ENCODE measurements around the gene PNPT1. TPM values are rescaled to one million over a fixed set of nuclear protein-coding genes. Genes with fewer than 3 reads are reported as not detected.
"Not testable (repeated sequence)": the region's sequence is repeated elsewhere in the genome, so short reads cannot be mapped to it uniquely, and the experiment has no call there.

PNPT1 gene
- 10 to 100 TPM in 2 of 4 donors, 1 to 10 TPM in 2; 2.7 to 22.8 (median 9.1) TPM for polyA plus RNA-seq
- long read RNA-seq, donor 1, result 0 reads
- long read RNA-seq, donor 2, full-length matches to known transcripts, result 1 of 1 reads
- long read RNA-seq, donor 2, partial matches to known transcripts, result 0 of 1 reads
- long read RNA-seq, donor 2, other reads (novel, unspliced or antisense), result 0 of 1 reads
- long read RNA-seq, donor 3, partial matches to known transcripts, result 7 of 7 reads
- long read RNA-seq, donor 3, other reads (novel, unspliced or antisense), result 0 of 7 reads
- long read RNA-seq, donor 4, result 0 reads
- long read RNA-seq, donor 5, full-length matches to known transcripts, result 1 of 1 reads
- long read RNA-seq, donor 5, partial matches to known transcripts, result 0 of 1 reads
- long read RNA-seq, donor 5, other reads (novel, unspliced or antisense), result 0 of 1 reads
- long read RNA-seq, donor 6, full-length matches to known transcripts, result 4 of 9 reads
- long read RNA-seq, donor 6, partial matches to known transcripts, result 5 of 9 reads
- long read RNA-seq, donor 6, other reads (novel, unspliced or antisense), result 0 of 9 reads
- long read RNA-seq, donor 7, result 0 reads
- long read RNA-seq, donor 8, result 0 reads
- long read RNA-seq, donor 9, full-length matches to known transcripts, result 1 of 1 reads
- long read RNA-seq, donor 9, partial matches to known transcripts, result 0 of 1 reads
- long read RNA-seq, donor 9, other reads (novel, unspliced or antisense), result 0 of 1 reads
- long read RNA-seq, donor 10, full-length matches to known transcripts, result 6 of 6 reads
- long read RNA-seq, donor 10, partial matches to known transcripts, result 0 of 6 reads
- long read RNA-seq, donor 10, other reads (novel, unspliced or antisense), result 0 of 6 reads

DNA sequence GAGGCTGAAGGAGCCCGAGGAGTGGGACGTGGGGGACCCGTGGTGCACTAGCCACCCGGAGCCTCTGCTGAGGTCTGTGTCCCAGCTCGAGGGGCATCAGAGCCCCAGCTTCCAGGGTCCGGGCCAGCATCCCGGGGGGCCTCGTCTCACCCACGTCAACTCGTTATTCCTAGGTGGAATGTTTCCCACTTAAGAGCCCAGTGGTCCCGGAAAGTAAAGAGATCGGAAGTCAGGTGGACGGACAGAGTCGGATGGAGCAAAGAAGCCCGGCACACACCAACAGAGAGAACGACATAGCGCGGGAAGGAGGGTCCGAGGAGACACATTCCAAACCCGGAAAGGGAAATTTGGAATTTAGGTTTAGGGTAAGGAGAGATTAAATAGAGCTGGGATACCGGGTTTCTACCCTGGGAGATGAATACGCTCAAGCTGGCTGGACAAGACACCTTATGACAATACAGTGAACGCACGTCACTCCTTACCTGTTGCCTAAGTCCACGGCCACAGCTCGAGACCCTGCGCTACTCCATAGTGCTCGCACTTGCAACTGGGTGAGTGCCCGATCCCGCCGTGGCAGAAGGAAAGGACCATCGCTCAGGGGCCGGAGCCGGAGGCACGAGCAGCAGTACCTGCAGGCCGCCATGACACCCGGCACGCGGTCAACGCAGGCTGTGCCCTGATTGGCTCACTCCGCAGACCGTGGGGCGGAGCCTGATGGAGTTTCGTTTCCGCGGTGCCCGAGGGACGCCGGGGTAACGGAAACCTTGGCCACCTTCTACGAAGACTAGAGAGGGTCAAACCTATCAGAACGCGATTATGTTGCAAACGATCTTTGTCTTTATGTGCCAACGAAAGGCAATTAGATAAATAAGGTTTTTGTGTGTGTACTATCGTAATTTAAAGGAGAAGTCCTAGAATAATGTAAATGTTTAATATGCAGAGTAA is at the start of gene PNPT1:
PNPT1 (minus strand) TSS at position 664 of the 945 bp plus-strand sequence; CDS start at position 643, 21 bp downstream.
- WGBS, 3 donors, result 0 to 1% (median 0%) methylated on average over 56 of the region's 56 CpGs
- FAIRE-seq (no peak), DNase-seq (peak; percentile 96)
- peak within 1 kb of the TSS in 2 of 3 donors; percentile 31 to 61 for H3K27ac ChIP-seq (ENCODE audit: low read depth in 1 of 3, low read length in 2 of 3)
- no peaks in the 10 kb centered on the region for H3K27me3 ChIP-seq (ENCODE audit: control insufficient read depth in 3 of 3, insufficient read depth in 3 of 3, low read length in 3 of 3)
- no peaks in the 10 kb centered on the region for H3K9me3 ChIP-seq (ENCODE audit: control insufficient read depth in 2 of 2, insufficient read depth in 1 of 2, low read depth in 1 of 2, low read length in 1 of 2)
- peak within 1 kb of the TSS; percentile 58 to 88 (median 86) for H3K4me3 ChIP-seq (ENCODE audit: low read depth in 1 of 3, low read length in 3 of 3)
- peaks cover 0 to 1% (median 0%) of the 10 kb centered on the region in 3 donors for H3K36me3 ChIP-seq (ENCODE audit: control insufficient read depth in 3 of 3, insufficient read depth in 2 of 3, low read depth in 1 of 3, low read length in 3 of 3)
- H3K4me1 ChIP-seq (ENCODE audit: control insufficient read depth in 3 of 3, insufficient read depth in 2 of 3, low read depth in 1 of 3, low read length in 2 of 3), result peaks cover 0 to 4% (median 3%) of the 10 kb centered on the region in 3 donors

- no peaks in the 10 kb centered on the region for H3K36me3 ChIP-seq (ENCODE audit: control insufficient read depth in 3 of 3, insufficient read depth in 2 of 3, low read depth in 1 of 3, low read length in 3 of 3)
- DNase-seq (no peak), FAIRE-seq (no peak)
- no peak overlapping the region for H3K4me3 ChIP-seq (ENCODE audit: low read depth in 1 of 3, low read length in 3 of 3)
- no peak overlapping the region for H3K27ac ChIP-seq (ENCODE audit: low read depth in 1 of 3, low read length in 2 of 3)
- WGBS, 3 donors, result 77 to 87% (median 86%) methylated on average over 3 of the region's 3 CpGs
- no peaks in the 10 kb centered on the region for H3K4me1 ChIP-seq (ENCODE audit: control insufficient read depth in 3 of 3, insufficient read depth in 2 of 3, low read depth in 1 of 3, low read length in 2 of 3)
- H3K27me3 ChIP-seq (ENCODE audit: control insufficient read depth in 3 of 3, insufficient read depth in 3 of 3, low read length in 3 of 3), result no peaks in the 10 kb centered on the region
- H3K9me3 ChIP-seq (ENCODE audit: control insufficient read depth in 2 of 2, insufficient read depth in 1 of 2, low read depth in 1 of 2, low read length in 1 of 2), result no peaks in the 10 kb centered on the region
These were observed 49.4 kb upstream of the PNPT1 start for GRCh38 chr2:55742996-55743395.

GRCh38 chr2:55736019-55736536 is 42.4 kb upstream of the PNPT1 start:
- not testable (repeated sequence) for H3K4me3 ChIP-seq (ENCODE audit: low read depth in 1 of 3, low read length in 3 of 3); H3K9me3 ChIP-seq (ENCODE audit: control insufficient read depth in 2 of 2, insufficient read depth in 1 of 2, low read depth in 1 of 2, low read length in 1 of 2); FAIRE-seq; H3K4me1 ChIP-seq (ENCODE audit: control insufficient read depth in 3 of 3, insufficient read depth in 2 of 3, low read depth in 1 of 3, low read length in 2 of 3); DNase-seq; H3K27me3 ChIP-seq (ENCODE audit: control insufficient read depth in 3 of 3, insufficient read depth in 3 of 3, low read length in 3 of 3); H3K27ac ChIP-seq (ENCODE audit: low read depth in 1 of 3, low read length in 2 of 3); H3K36me3 ChIP-seq (ENCODE audit: control insufficient read depth in 3 of 3, insufficient read depth in 2 of 3, low read depth in 1 of 3, low read length in 3 of 3)
- 78 to 87% (median 87%) methylated on average over 5 of the region's 5 CpGs for WGBS, 3 donors

- FAIRE-seq (no peak), DNase-seq (no peak)
- Histone ChIP-seq H3K9me3 (ENCODE audit: control insufficient read depth in 2 of 2, insufficient read depth in 1 of 2, low read depth in 1 of 2, low read length in 1 of 2) (no peaks in the 10 kb centered on the region), H3K27ac (ENCODE audit: low read depth in 1 of 3, low read length in 2 of 3) (no peak overlapping the region), H3K27me3 (ENCODE audit: control insufficient read depth in 3 of 3, insufficient read depth in 3 of 3, low read length in 3 of 3) (no peaks in the 10 kb centered on the region), H3K36me3 (ENCODE audit: control insufficient read depth in 3 of 3, insufficient read depth in 2 of 3, low read depth in 1 of 3, low read length in 3 of 3) (no peaks in the 10 kb centered on the region), H3K4me3 (ENCODE audit: low read depth in 1 of 3, low read length in 3 of 3) (no peak overlapping the region), H3K4me1 (ENCODE audit: control insufficient read depth in 3 of 3, insufficient read depth in 2 of 3, low read depth in 1 of 3, low read length in 2 of 3) (no peaks in the 10 kb centered on the region)
- 85 to 91% (median 90%) methylated on average over 1 of the region's 1 CpG for WGBS, 3 donors
These were observed 41.1 kb upstream of the PNPT1 start for GRCh38 chr2:55734726-55735125.

- FAIRE-seq, result no peak
- no peak overlapping the region for H3K27ac ChIP-seq (ENCODE audit: low read depth in 1 of 3, low read length in 2 of 3)
- H3K4me1 ChIP-seq (ENCODE audit: control insufficient read depth in 3 of 3, insufficient read depth in 2 of 3, low read depth in 1 of 3, low read length in 2 of 3), result no peaks in the 10 kb centered on the region
- no peak overlapping the region for H3K4me3 ChIP-seq (ENCODE audit: low read depth in 1 of 3, low read length in 3 of 3)
- no peaks in the 10 kb centered on the region for H3K36me3 ChIP-seq (ENCODE audit: control insufficient read depth in 3 of 3, insufficient read depth in 2 of 3, low read depth in 1 of 3, low read length in 3 of 3)
- DNase-seq, result no peak
- 5 to 23% (median 19%) methylated on average over 1 of the region's 1 CpG for WGBS, 3 donors
- no peaks in the 10 kb centered on the region for H3K27me3 ChIP-seq (ENCODE audit: control insufficient read depth in 3 of 3, insufficient read depth in 3 of 3, low read length in 3 of 3)
- H3K9me3 ChIP-seq (ENCODE audit: control insufficient read depth in 2 of 2, insufficient read depth in 1 of 2, low read depth in 1 of 2, low read length in 1 of 2), result no peaks in the 10 kb centered on the region
These were observed 39.7 kb upstream of the PNPT1 start for GRCh38 chr2:55733335-55733734.

- H3K9me3 ChIP-seq (ENCODE audit: control insufficient read depth in 2 of 2, insufficient read depth in 1 of 2, low read depth in 1 of 2, low read length in 1 of 2), result no peaks in the 10 kb centered on the region
- H3K36me3 ChIP-seq (ENCODE audit: control insufficient read depth in 3 of 3, insufficient read depth in 2 of 3, low read depth in 1 of 3, low read length in 3 of 3), result no peaks in the 10 kb centered on the region
- no peak overlapping the region for H3K27ac ChIP-seq (ENCODE audit: low read depth in 1 of 3, low read length in 2 of 3)
- DNase-seq (no peak), FAIRE-seq (no peak)
- H3K4me3 ChIP-seq (ENCODE audit: low read depth in 1 of 3, low read length in 3 of 3), result no peak overlapping the region
- H3K4me1 ChIP-seq (ENCODE audit: control insufficient read depth in 3 of 3, insufficient read depth in 2 of 3, low read depth in 1 of 3, low read length in 2 of 3), result no peaks in the 10 kb centered on the region
- H3K27me3 ChIP-seq (ENCODE audit: control insufficient read depth in 3 of 3, insufficient read depth in 3 of 3, low read length in 3 of 3), result no peaks in the 10 kb centered on the region
- WGBS, 3 donors, result 51 to 58% (median 57%) methylated on average over 4 of the region's 4 CpGs
These were observed 39.2 kb upstream of the PNPT1 start for GRCh38 chr2:55732854-55733253.

GRCh38 chr2:55729136-55729685 is 35.6 kb upstream of the PNPT1 start:
- no peak for FAIRE-seq
- H3K9me3 ChIP-seq (ENCODE audit: control insufficient read depth in 2 of 2, insufficient read depth in 1 of 2, low read depth in 1 of 2, low read length in 1 of 2), result no peaks in the 10 kb centered on the region

More at GRCh38 chr2:55729136-55729685, 35.6 kb upstream of the PNPT1 start:
- no peak for DNase-seq
- peaks cover 0 to 2% (median 0%) of the 10 kb centered on the region in 3 donors for H3K4me1 ChIP-seq (ENCODE audit: control insufficient read depth in 3 of 3, insufficient read depth in 2 of 3, low read depth in 1 of 3, low read length in 2 of 3)
- no peaks in the 10 kb centered on the region for H3K36me3 ChIP-seq (ENCODE audit: control insufficient read depth in 3 of 3, insufficient read depth in 2 of 3, low read depth in 1 of 3, low read length in 3 of 3)
- WGBS, 3 donors, result 44 to 63% (median 47%) methylated on average over 1 of the region's 1 CpG
- no peak overlapping the region for H3K27ac ChIP-seq (ENCODE audit: low read depth in 1 of 3, low read length in 2 of 3)
- no peak overlapping the region for H3K4me3 ChIP-seq (ENCODE audit: low read depth in 1 of 3, low read length in 3 of 3)
- H3K27me3 ChIP-seq (ENCODE audit: control insufficient read depth in 3 of 3, insufficient read depth in 3 of 3, low read length in 3 of 3), result no peaks in the 10 kb centered on the region

All from small intestine (tissue), 16 donors.